Naive B cell (primary cell): ENCODE data around the gene PPIP5K1. TPM values are rescaled to one million over a fixed set of nuclear protein-coding genes. Genes with fewer than 3 reads are reported as not detected.
A peak's percentile ranks its signal among the peaks of the same experiment; 100 is the strongest.

Experiments
- ATAC-seq, 2 donors: fragments of 150-1000 bp; cut with Tn5 transposase; 2 replicates each; pipeline ENCODE4 v1.10.0; 2021; ENCODE audit warnings: low read depth in 2 of 2, mild to moderate bottlenecking in 2 of 2, moderate library complexity in 2 of 2
- DNase-seq: peaks from one replicate; pipeline ENCODE4 v3.0.0; 2022
- H3K27ac Mint-ChIP-seq, 6 donors: one replicate each; pipeline ENCODE4 v1.8.0; 2020 to 2022; ENCODE audit warnings: mild to moderate bottlenecking in 6 of 6, mixed read lengths in 6 of 6, moderate library complexity in 5 of 6, inconsistent platforms in 2 of 6
- H3K27me3 Mint-ChIP-seq, 3 donors: one replicate each; pipeline ENCODE4 v1.8.0; 2021 to 2022; ENCODE audit warnings: mixed read lengths in 3 of 3, mild to moderate bottlenecking in 1 of 3
- H3K36me3 Mint-ChIP-seq, 2 donors: one replicate each; pipeline ENCODE4 v1.8.0; 2020 to 2022; ENCODE audit warnings: mixed read lengths in 2 of 2, inconsistent platforms in 1 of 2, mild to moderate bottlenecking in 1 of 2
- H3K4me1 Mint-ChIP-seq, 3 donors: one replicate each; pipeline ENCODE4 v1.8.0; 2020 to 2022; ENCODE audit warnings: mixed read lengths in 3 of 3, inconsistent platforms in 1 of 3, mild to moderate bottlenecking in 1 of 3, moderate library complexity in 1 of 3
- H3K4me3 Mint-ChIP-seq, 8 donors: one replicate each; pipeline ENCODE4 v1.8.0; 2020 to 2022; ENCODE audit warnings: mild to moderate bottlenecking in 8 of 8, mixed read lengths in 8 of 8, moderate library complexity in 8 of 8, inconsistent platforms in 2 of 8
- H3K9me3 Mint-ChIP-seq, 7 donors: one replicate each; pipeline ENCODE4 v1.8.0; 2020 to 2022; ENCODE audit warnings: mixed read lengths in 7 of 7, mild to moderate bottlenecking in 5 of 7, inconsistent platforms in 2 of 7, moderate library complexity in 1 of 7
- polyA plus RNA-seq, 6 donors: library from polyadenylated mRNA; unstranded; fragments of 300-500 nt; fragmentation: Illumina TruSeq; gene quantifications; one replicate each; pipeline ENCODE4 v1.2.3, GENCODE V29; 2021; ENCODE audit warnings: low read depth in 6 of 6

The PPIP5K1 gene
- polyA plus RNA-seq, 6 donors from 2014 or later = 4.2 to 19.9 (median 6.5) TPM

GRCh38 chr15:43520138-43520537 lies 69.9 kb downstream of the PPIP5K1 start:
- Mint-ChIP-seq H3K4me3 (no peak overlapping the region), H3K27me3 (peaks cover 21 to 51% (median 24%) of the 10 kb centered on the region in 3 donors), H3K27ac (no peak overlapping the region), H3K4me1 (peaks cover 23 to 25% (median 25%) of the 10 kb centered on the region in 3 donors), H3K36me3 (no peaks in the 10 kb centered on the region), H3K9me3 (no peaks in the 10 kb centered on the region)
- ATAC-seq = no peak
- no peak for DNase-seq

- ATAC-seq (peak in 1 of 2 donors; percentile 22), DNase-seq (no peak)
- Mint-ChIP-seq H3K27ac (peak overlapping the region in 1 of 6 donors; percentile 42), H3K36me3 (no peaks in the 10 kb centered on the region), H3K4me3 (peak overlapping the region in 4 of 8 donors; percentile 11 to 75 (median 60)), H3K4me1 (peaks cover 21 to 25% (median 24%) of the 10 kb centered on the region in 3 donors), H3K27me3 (peaks cover 24 to 51% (median 26%) of the 10 kb centered on the region in 3 donors), H3K9me3 (no peaks in the 10 kb centered on the region)
These were observed 70.8 kb downstream of the PPIP5K1 start for GRCh38 chr15:43519196-43519595.

GRCh38 chr15:43518197-43518761 lies 71.7 kb downstream of the PPIP5K1 start:
- no peaks in the 10 kb centered on the region for H3K9me3 Mint-ChIP-seq
- peaks cover 21 to 25% (median 24%) of the 10 kb centered on the region in 3 donors for H3K4me1 Mint-ChIP-seq

GRCh38 chr15:43517354-43518196 lies 72.4 kb downstream of the PPIP5K1 start, which contains the start of gene MAP1A:
MAP1A (plus strand) TSS chr15:43517608; CDS start chr15:43521474, 3,866 bp downstream.
- Mint-ChIP-seq H3K27me3 (peaks cover 26 to 44% (median 27%) of the 10 kb centered on the region in 3 donors), H3K27ac (peak within 1 kb of the TSS in 5 of 6 donors; percentile 57 to 94 (median 60)), H3K9me3 (no peaks in the 10 kb centered on the region), H3K4me3 (peak within 1 kb of the TSS in 7 of 8 donors; percentile 72 to 86 (median 80)), H3K4me1 (peaks cover 21 to 25% (median 24%) of the 10 kb centered on the region in 3 donors), H3K36me3 (no peaks in the 10 kb centered on the region)
- ATAC-seq (peak; percentile 15 to 19), DNase-seq (no peak)

More at GRCh38 chr15:43518197-43518761, 71.7 kb downstream of the PPIP5K1 start:
- no peak for DNase-seq
- peak; percentile 69 to 71 for ATAC-seq
- H3K27me3 Mint-ChIP-seq = peaks cover 24 to 51% (median 26%) of the 10 kb centered on the region in 3 donors
- H3K27ac Mint-ChIP-seq = peak overlapping the region in 4 of 6 donors; percentile 57 to 94 (median 72)
- H3K4me3 Mint-ChIP-seq = peak overlapping the region in 7 of 8 donors; percentile 72 to 86 (median 75)
- no peaks in the 10 kb centered on the region for H3K36me3 Mint-ChIP-seq

GRCh38 chr15:43516801-43517353 lies 73.1 kb downstream of the PPIP5K1 start:
- no peaks in the 10 kb centered on the region for H3K9me3 Mint-ChIP-seq
- H3K27ac Mint-ChIP-seq = peak overlapping the region in 1 of 6 donors; percentile 57
- no peak for ATAC-seq

GRCh38 chr15:43516185-43516584 lies 73.8 kb downstream of the PPIP5K1 start:
- no peaks in the 10 kb centered on the region for H3K9me3 Mint-ChIP-seq
- peaks cover 26 to 54% (median 33%) of the 10 kb centered on the region in 3 donors for H3K27me3 Mint-ChIP-seq
- DNase-seq (no peak), ATAC-seq (no peak)
- H3K27ac Mint-ChIP-seq = peak overlapping the region in 1 of 6 donors; percentile 37
- H3K4me3 Mint-ChIP-seq = peak overlapping the region in 1 of 8 donors; percentile 67
- H3K4me1 Mint-ChIP-seq = peaks cover 26 to 30% (median 30%) of the 10 kb centered on the region in 3 donors
- H3K36me3 Mint-ChIP-seq = no peaks in the 10 kb centered on the region

More at GRCh38 chr15:43516801-43517353, 73.1 kb downstream of the PPIP5K1 start:
- no peaks in the 10 kb centered on the region for H3K36me3 Mint-ChIP-seq
- peak overlapping the region in 4 of 8 donors; percentile 42 to 74 (median 56) for H3K4me3 Mint-ChIP-seq
- no peak for DNase-seq
- peaks cover 26 to 51% (median 33%) of the 10 kb centered on the region in 3 donors for H3K27me3 Mint-ChIP-seq
- peaks cover 21 to 25% (median 24%) of the 10 kb centered on the region in 3 donors for H3K4me1 Mint-ChIP-seq

GRCh38 chr15:43515741-43516140 lies 74.3 kb downstream of the PPIP5K1 start:
- H3K9me3 Mint-ChIP-seq = no peaks in the 10 kb centered on the region
- peak overlapping the region in 2 of 6 donors; percentile 4 to 47 for H3K27ac Mint-ChIP-seq
- DNase-seq = no peak
- H3K4me3 Mint-ChIP-seq = no peak overlapping the region
- ATAC-seq = no peak
- H3K27me3 Mint-ChIP-seq = peaks cover 26 to 54% (median 33%) of the 10 kb centered on the region in 3 donors
- peaks cover 28 to 34% (median 33%) of the 10 kb centered on the region in 3 donors for H3K4me1 Mint-ChIP-seq
- H3K36me3 Mint-ChIP-seq = no peaks in the 10 kb centered on the region

- no peaks in the 10 kb centered on the region for H3K36me3 Mint-ChIP-seq
- peaks cover 33 to 44% (median 41%) of the 10 kb centered on the region in 3 donors for H3K4me1 Mint-ChIP-seq
- ATAC-seq (no peak), DNase-seq (peak; percentile 26)
- H3K27ac Mint-ChIP-seq = no peak overlapping the region
- no peak overlapping the region for H3K4me3 Mint-ChIP-seq
- H3K27me3 Mint-ChIP-seq = peaks cover 26 to 49% (median 33%) of the 10 kb centered on the region in 3 donors
- no peaks in the 10 kb centered on the region for H3K9me3 Mint-ChIP-seq
These were observed 75.6 kb downstream of the PPIP5K1 start for GRCh38 chr15:43514241-43515057.

GRCh38 chr15:43513550-43513949 lies 76.5 kb downstream of the PPIP5K1 start:
- no peak for DNase-seq
- Mint-ChIP-seq H3K27me3 (peaks cover 26 to 41% (median 33%) of the 10 kb centered on the region in 3 donors), H3K4me1 (peaks cover 26 to 37% (median 34%) of the 10 kb centered on the region in 3 donors), H3K36me3 (no peaks in the 10 kb centered on the region), H3K9me3 (no peaks in the 10 kb centered on the region), H3K4me3 (peak overlapping the region in 1 of 8 donors; percentile 31), H3K27ac (no peak overlapping the region)
- no peak for ATAC-seq

- ATAC-seq (no peak), DNase-seq (no peak)
- Mint-ChIP-seq H3K27ac (peak overlapping the region; percentile 62 to 97 (median 96)), H3K4me3 (peak overlapping the region; percentile 93 to 100 (median 96)), H3K4me1 (peaks cover 11 to 21% (median 16%) of the 10 kb centered on the region in 3 donors), H3K9me3 (no peaks in the 10 kb centered on the region), H3K36me3 (no peaks in the 10 kb centered on the region), H3K27me3 (peaks cover 16 to 18% (median 17%) of the 10 kb centered on the region in 3 donors)
These were observed 78.8 kb downstream of the PPIP5K1 start for GRCh38 chr15:43511012-43511885.

GRCh38 chr15:43510200-43511011 lies 79.6 kb downstream of the PPIP5K1 start:
- H3K9me3 Mint-ChIP-seq = no peaks in the 10 kb centered on the region
- H3K4me1 Mint-ChIP-seq = peaks cover 11 to 21% (median 16%) of the 10 kb centered on the region in 3 donors
- DNase-seq (peak; percentile 98), ATAC-seq (peak; percentile 89 to 92)
- no peaks in the 10 kb centered on the region for H3K36me3 Mint-ChIP-seq
- H3K27ac Mint-ChIP-seq = peak overlapping the region; percentile 95 to 99 (median 96)
- peak overlapping the region; percentile 93 to 100 (median 96) for H3K4me3 Mint-ChIP-seq
- peaks cover 7 to 10% (median 9%) of the 10 kb centered on the region in 3 donors for H3K27me3 Mint-ChIP-seq
